ENCODE data around the gene LRFN5.
"Not testable (repeated sequence)": the region's sequence is repeated elsewhere in the genome, so short reads cannot be mapped to it uniquely, and the experiment has no call there.

Gene LRFN5

GRCh38 chr14:41606532-41607303, at the start of gene LRFN5:
LRFN5 (plus strand) TSS chr14:41606876.
- Histone ChIP-seq H3K9ac (ENCODE audit: low read length) (peak within 1 kb of the TSS; percentile 19), H3K4me1 (ENCODE audit: insufficient read depth, low read length) (peaks cover 11% of the 10 kb centered on the region), H3K27me3 (ENCODE audit: control insufficient read depth in 1 of 2, insufficient read depth in 2 of 2, low read length in 2 of 2) (peaks cover 25 to 29% of the 10 kb centered on the region in 2 donors), H3K4me3 (ENCODE audit: low read depth in 1 of 2, low read length in 2 of 2) (peak within 1 kb of the TSS; percentile 45 to 81), H3K36me3 (ENCODE audit: insufficient read depth, low read length) (no peaks in the 10 kb centered on the region), H3K27ac (ENCODE audit: low read depth, low read length) (no peak within 1 kb of the TSS), H3K9me3 (ENCODE audit: low read length) (no peaks in the 10 kb centered on the region)

- no peak overlapping the region for H3K4me3 ChIP-seq (ENCODE audit: low read depth in 1 of 2, low read length in 2 of 2)
- no peaks in the 10 kb centered on the region for H3K36me3 ChIP-seq (ENCODE audit: insufficient read depth, low read length)
- H3K27me3 ChIP-seq (ENCODE audit: control insufficient read depth in 1 of 2, insufficient read depth in 2 of 2, low read length in 2 of 2): no peaks in the 10 kb centered on the region
- no peaks in the 10 kb centered on the region for H3K9me3 ChIP-seq (ENCODE audit: low read length)
- H3K27ac ChIP-seq (ENCODE audit: low read depth, low read length): no peak overlapping the region
- no peaks in the 10 kb centered on the region for H3K4me1 ChIP-seq (ENCODE audit: insufficient read depth, low read length)
- H3K9ac ChIP-seq (ENCODE audit: low read length): no peak overlapping the region
These were observed 48.2 kb upstream of the LRFN5 start for GRCh38 chr14:41558490-41558889.

GRCh38 chr14:41566864-41567263, 39.8 kb upstream of the LRFN5 start:
- not testable (repeated sequence) for H3K36me3 ChIP-seq (ENCODE audit: insufficient read depth, low read length); H3K27ac ChIP-seq (ENCODE audit: low read depth, low read length); H3K9ac ChIP-seq (ENCODE audit: low read length); H3K4me1 ChIP-seq (ENCODE audit: insufficient read depth, low read length); H3K4me3 ChIP-seq (ENCODE audit: low read depth in 1 of 2, low read length in 2 of 2); H3K9me3 ChIP-seq (ENCODE audit: low read length); H3K27me3 ChIP-seq (ENCODE audit: control insufficient read depth in 1 of 2, insufficient read depth in 2 of 2, low read length in 2 of 2)

GRCh38 chr14:41568979-41569378, 37.7 kb upstream of the LRFN5 start:
- no peak overlapping the region for H3K4me3 ChIP-seq (ENCODE audit: low read depth in 1 of 2, low read length in 2 of 2)
- H3K27ac ChIP-seq (ENCODE audit: low read depth, low read length): no peak overlapping the region
- H3K4me1 ChIP-seq (ENCODE audit: insufficient read depth, low read length): no peaks in the 10 kb centered on the region
- H3K9me3 ChIP-seq (ENCODE audit: low read length): no peaks in the 10 kb centered on the region
- no peaks in the 10 kb centered on the region for H3K36me3 ChIP-seq (ENCODE audit: insufficient read depth, low read length)
- H3K27me3 ChIP-seq (ENCODE audit: control insufficient read depth in 1 of 2, insufficient read depth in 2 of 2, low read length in 2 of 2): no peaks in the 10 kb centered on the region
- no peak overlapping the region for H3K9ac ChIP-seq (ENCODE audit: low read length)

- H3K4me3 ChIP-seq (ENCODE audit: low read depth in 1 of 2, low read length in 2 of 2): no peak overlapping the region
- H3K36me3 ChIP-seq (ENCODE audit: insufficient read depth, low read length): no peaks in the 10 kb centered on the region
- no peaks in the 10 kb centered on the region for H3K4me1 ChIP-seq (ENCODE audit: insufficient read depth, low read length)
- H3K9ac ChIP-seq (ENCODE audit: low read length): no peak overlapping the region
- H3K27ac ChIP-seq (ENCODE audit: low read depth, low read length): no peak overlapping the region
- H3K9me3 ChIP-seq (ENCODE audit: low read length): no peaks in the 10 kb centered on the region
- H3K27me3 ChIP-seq (ENCODE audit: control insufficient read depth in 1 of 2, insufficient read depth in 2 of 2, low read length in 2 of 2): no peaks in the 10 kb centered on the region
These were observed 36.1 kb upstream of the LRFN5 start for GRCh38 chr14:41570415-41571155.

GRCh38 chr14:41586237-41586636, 20.4 kb upstream of the LRFN5 start:
- Histone ChIP-seq H3K27ac (ENCODE audit: low read depth, low read length) (no peak overlapping the region), H3K36me3 (ENCODE audit: insufficient read depth, low read length) (no peaks in the 10 kb centered on the region), H3K4me1 (ENCODE audit: insufficient read depth, low read length) (no peaks in the 10 kb centered on the region), H3K9ac (ENCODE audit: low read length) (no peak overlapping the region), H3K27me3 (ENCODE audit: control insufficient read depth in 1 of 2, insufficient read depth in 2 of 2, low read length in 2 of 2) (no peaks in the 10 kb centered on the region), H3K9me3 (ENCODE audit: low read length) (no peaks in the 10 kb centered on the region), H3K4me3 (ENCODE audit: low read depth in 1 of 2, low read length in 2 of 2) (no peak overlapping the region)

- Histone ChIP-seq H3K36me3 (ENCODE audit: insufficient read depth, low read length) (no peaks in the 10 kb centered on the region), H3K27me3 (ENCODE audit: control insufficient read depth in 1 of 2, insufficient read depth in 2 of 2, low read length in 2 of 2) (no peaks in the 10 kb centered on the region), H3K27ac (ENCODE audit: low read depth, low read length) (no peak overlapping the region), H3K9me3 (ENCODE audit: low read length) (no peaks in the 10 kb centered on the region), H3K4me1 (ENCODE audit: insufficient read depth, low read length) (no peaks in the 10 kb centered on the region), H3K9ac (ENCODE audit: low read length) (no peak overlapping the region), H3K4me3 (ENCODE audit: low read depth in 1 of 2, low read length in 2 of 2) (no peak overlapping the region)
These were observed 9.0 kb upstream of the LRFN5 start for GRCh38 chr14:41597647-41598046.

GRCh38 chr14:41599805-41600385, 6.8 kb upstream of the LRFN5 start:
- not testable (repeated sequence) for H3K4me1 ChIP-seq (ENCODE audit: insufficient read depth, low read length); H3K4me3 ChIP-seq (ENCODE audit: low read depth in 1 of 2, low read length in 2 of 2); H3K27ac ChIP-seq (ENCODE audit: low read depth, low read length); H3K27me3 ChIP-seq (ENCODE audit: control insufficient read depth in 1 of 2, insufficient read depth in 2 of 2, low read length in 2 of 2); H3K36me3 ChIP-seq (ENCODE audit: insufficient read depth, low read length); H3K9me3 ChIP-seq (ENCODE audit: low read length); H3K9ac ChIP-seq (ENCODE audit: low read length)

- Histone ChIP-seq H3K27me3 (ENCODE audit: control insufficient read depth in 1 of 2, insufficient read depth in 2 of 2, low read length in 2 of 2) (peaks cover 17 to 26% of the 10 kb centered on the region in 2 donors), H3K9ac (ENCODE audit: low read length) (peak overlapping the region; percentile 19), H3K9me3 (ENCODE audit: low read length) (no peaks in the 10 kb centered on the region), H3K4me1 (ENCODE audit: insufficient read depth, low read length) (peaks cover 11% of the 10 kb centered on the region), H3K36me3 (ENCODE audit: insufficient read depth, low read length) (no peaks in the 10 kb centered on the region), H3K4me3 (ENCODE audit: low read depth in 1 of 2, low read length in 2 of 2) (peak overlapping the region; percentile 22 to 81), H3K27ac (ENCODE audit: low read depth, low read length) (peak overlapping the region; percentile 41)
These were observed 1.8 kb upstream of the LRFN5 start for GRCh38 chr14:41604721-41605531.

GRCh38 chr14:41605550-41606281, 960 bp upstream of the LRFN5 start:
- Histone ChIP-seq H3K36me3 (ENCODE audit: insufficient read depth, low read length) (no peaks in the 10 kb centered on the region), H3K4me1 (ENCODE audit: insufficient read depth, low read length) (peaks cover 11% of the 10 kb centered on the region), H3K27ac (ENCODE audit: low read depth, low read length) (peak overlapping the region; percentile 41), H3K9ac (ENCODE audit: low read length) (peak overlapping the region; percentile 19), H3K27me3 (ENCODE audit: control insufficient read depth in 1 of 2, insufficient read depth in 2 of 2, low read length in 2 of 2) (peaks cover 22 to 29% of the 10 kb centered on the region in 2 donors), H3K9me3 (ENCODE audit: low read length) (no peaks in the 10 kb centered on the region), H3K4me3 (ENCODE audit: low read depth in 1 of 2, low read length in 2 of 2) (peak overlapping the region; percentile 22 to 81)

- no peaks in the 10 kb centered on the region for H3K9me3 ChIP-seq (ENCODE audit: low read length)
- peak overlapping the region; percentile 19 for H3K9ac ChIP-seq (ENCODE audit: low read length)
- H3K27ac ChIP-seq (ENCODE audit: low read depth, low read length): no peak overlapping the region
- peaks cover 11% of the 10 kb centered on the region for H3K4me1 ChIP-seq (ENCODE audit: insufficient read depth, low read length)
- H3K27me3 ChIP-seq (ENCODE audit: control insufficient read depth in 1 of 2, insufficient read depth in 2 of 2, low read length in 2 of 2): peaks cover 25 to 29% of the 10 kb centered on the region in 2 donors
- H3K36me3 ChIP-seq (ENCODE audit: insufficient read depth, low read length): no peaks in the 10 kb centered on the region
- H3K4me3 ChIP-seq (ENCODE audit: low read depth in 1 of 2, low read length in 2 of 2): peak overlapping the region; percentile 45 to 81
These were observed 469 bp upstream of the LRFN5 start for GRCh38 chr14:41606282-41606531.

All from muscle layer of colon (tissue), 2 donors.